A549 (cell line): ENCODE results near the gene RNF43.

ENCODE experiments used
- CTCF ChIP-seq: fragments of >200 bp; sonication (Bioruptor Twin); formaldehyde crosslinking; IDR thresholded peaks from 3 replicates; pipeline ENCODE4 v1.5.1; 2016
- EHMT2 ChIP-seq: fragments of 200-600 bp; sonication (generic); IDR thresholded peaks from 2 replicates; pipeline ENCODE4 v1.6.1; 2016; ENCODE audit warnings: antibody characterized with exemption, low read depth, mild to moderate bottlenecking, moderate library complexity
- EP300 ChIP-seq, 2 experiments: fragments of >200 bp; sonication (Bioruptor Twin); formaldehyde crosslinking; IDR thresholded peaks; 2 replicates in 1 of 2; 3 replicates in 1 of 2; pipeline ENCODE4 v1.6.1; 2016 to 2017
- HOXB13 ChIP-seq: fragments of 250-450 bp; sonication (Bioruptor Pico); IDR thresholded peaks from 2 replicates; pipeline ENCODE4 v1.5.0; 2020; ENCODE audit warnings: low read depth, mild to moderate bottlenecking, moderate library complexity
- MYC ChIP-seq: IDR thresholded peaks from 2 replicates; pipeline ENCODE4 v1.6.1; 2012; ENCODE audit warnings: mild to moderate bottlenecking, inconsistent platforms, low read length, improper control_type of control experiment, borderline replicate concordance
- NR3C1 ChIP-seq: fragments of >200 bp; sonication (Bioruptor Twin); formaldehyde crosslinking; IDR thresholded peaks from 3 replicates; pipeline ENCODE4 v1.6.1; 2017
- POLR2A ChIP-seq: IDR thresholded peaks from 2 replicates; pipeline ENCODE4 v1.6.1; 2012; ENCODE audit warnings: mild to moderate bottlenecking, low read length
- RAD21 ChIP-seq, 2 experiments: fragments of >200 bp in 1 of 2; sonication (Bioruptor Twin) in 1 of 2; formaldehyde crosslinking in 1 of 2; IDR thresholded peaks in 1 of 2; conservative IDR thresholded peaks in 1 of 2; 2 replicates in 1 of 2; 3 replicates in 1 of 2; pipeline ENCODE4 v1.6.1; 2012 to 2018; ENCODE audit warnings: inconsistent platforms in 1 of 2
- RCOR1 ChIP-seq: fragments of 150-350 bp; IDR thresholded peaks from 2 replicates; pipeline ENCODE4 v1.6.1; 2014; ENCODE audit warnings: antibody characterized with exemption, low read length, low read depth
- RFX5 ChIP-seq: fragments of 450-650 bp; IDR thresholded peaks from 2 replicates; pipeline ENCODE4 v1.7.1; 2014; ENCODE audit warnings: antibody characterized with exemption, mild to moderate bottlenecking, moderate library complexity
- ZFP36 ChIP-seq: fragments of 450-650 bp; IDR thresholded peaks from 2 replicates; pipeline ENCODE4 v1.6.1; 2014; ENCODE audit warnings: borderline replicate concordance; ENCODE audit not compliant: partially characterized antibody
- TF ChIP-seq, protein P1 (sequence below): IDR thresholded peaks from 2 replicates; pipeline ENCODE4 v1.6.1; 2012
- TF ChIP-seq, protein P2 (sequence below): fragments of 450-650 bp; IDR thresholded peaks from 2 replicates; pipeline ENCODE4 v1.6.1; 2014; ENCODE audit warnings: antibody characterized with exemption

GRCh38 chr17:58370309-58370708 is 47.0 kb downstream of the RNF43 start:
- no peak for TF ChIP-seq ZFP36
- no peak for TF ChIP-seq CTCF
- no peak for TF ChIP-seq EP300 (IDR thresholded peaks at IDR 0.05)
- no peak for TF ChIP-seq NR3C1
- no peak for TF ChIP-seq MYC
- TF ChIP-seq EHMT2, result no peak
- TF ChIP-seq RCOR1, result no peak
- no peak for TF ChIP-seq HOXB13 (CRISPR knock-in tag)
- no peak for TF ChIP-seq POLR2A
- no peak for TF ChIP-seq RAD21 (conservative IDR thresholded peaks at IDR 0.05 in 1 of 2, IDR thresholded peaks at IDR 0.05 in 1 of 2)
- TF ChIP-seq, protein P1, sequence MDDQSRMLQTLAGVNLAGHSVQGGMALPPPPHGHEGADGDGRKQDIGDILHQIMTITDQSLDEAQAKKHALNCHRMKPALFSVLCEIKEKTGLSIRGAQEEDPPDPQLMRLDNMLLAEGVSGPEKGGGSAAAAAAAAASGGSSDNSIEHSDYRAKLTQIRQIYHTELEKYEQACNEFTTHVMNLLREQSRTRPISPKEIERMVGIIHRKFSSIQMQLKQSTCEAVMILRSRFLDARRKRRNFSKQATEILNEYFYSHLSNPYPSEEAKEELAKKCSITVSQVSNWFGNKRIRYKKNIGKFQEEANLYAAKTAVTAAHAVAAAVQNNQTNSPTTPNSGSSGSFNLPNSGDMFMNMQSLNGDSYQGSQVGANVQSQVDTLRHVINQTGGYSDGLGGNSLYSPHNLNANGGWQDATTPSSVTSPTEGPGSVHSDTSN, result no peak
- TF ChIP-seq RFX5, result no peak
- TF ChIP-seq, protein P2, sequence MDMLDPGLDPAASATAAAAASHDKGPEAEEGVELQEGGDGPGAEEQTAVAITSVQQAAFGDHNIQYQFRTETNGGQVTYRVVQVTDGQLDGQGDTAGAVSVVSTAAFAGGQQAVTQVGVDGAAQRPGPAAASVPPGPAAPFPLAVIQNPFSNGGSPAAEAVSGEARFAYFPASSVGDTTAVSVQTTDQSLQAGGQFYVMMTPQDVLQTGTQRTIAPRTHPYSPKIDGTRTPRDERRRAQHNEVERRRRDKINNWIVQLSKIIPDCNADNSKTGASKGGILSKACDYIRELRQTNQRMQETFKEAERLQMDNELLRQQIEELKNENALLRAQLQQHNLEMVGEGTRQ, result no peak
